ENCODE measurements around the gene FBLN1. TPM values are rescaled to one million over a fixed set of nuclear protein-coding genes. Genes with fewer than 3 reads are reported as not detected.

The FBLN1 gene
- polyA plus RNA-seq, 1 of the 3 experiments (the other 2 are of a cell fraction), result 147 TPM

DNA sequence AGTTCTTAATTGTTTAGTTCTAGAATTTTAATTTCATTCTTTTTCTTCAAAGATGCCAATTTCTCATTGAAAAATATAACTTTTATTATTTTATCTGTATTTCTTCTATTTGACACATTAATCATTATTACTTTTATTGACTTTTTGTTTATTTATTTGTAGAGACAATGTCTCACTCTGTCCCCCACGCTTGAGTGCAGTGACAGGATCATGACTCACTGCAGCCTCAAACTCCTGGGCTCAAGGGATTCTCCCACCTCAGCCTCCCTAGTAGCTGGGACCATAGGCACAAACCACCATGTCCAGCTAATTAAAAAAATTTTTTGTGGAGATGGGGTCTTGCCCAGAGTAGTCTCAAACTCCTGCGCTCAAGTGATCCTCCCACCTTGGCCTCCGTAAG is 30.3 kb upstream of the FBLN1 start:
- CTCF ChIA-PET, result interaction anchor here (1.4 kb wide), 1 partner anchor 10 kb away, joined by 3 read pairs; no protein-coding TSS in a partner anchor
- no peaks in the 10 kb centered on the region for H3K79me2 ChIP-seq (ENCODE audit: insufficient read depth)

DNA sequence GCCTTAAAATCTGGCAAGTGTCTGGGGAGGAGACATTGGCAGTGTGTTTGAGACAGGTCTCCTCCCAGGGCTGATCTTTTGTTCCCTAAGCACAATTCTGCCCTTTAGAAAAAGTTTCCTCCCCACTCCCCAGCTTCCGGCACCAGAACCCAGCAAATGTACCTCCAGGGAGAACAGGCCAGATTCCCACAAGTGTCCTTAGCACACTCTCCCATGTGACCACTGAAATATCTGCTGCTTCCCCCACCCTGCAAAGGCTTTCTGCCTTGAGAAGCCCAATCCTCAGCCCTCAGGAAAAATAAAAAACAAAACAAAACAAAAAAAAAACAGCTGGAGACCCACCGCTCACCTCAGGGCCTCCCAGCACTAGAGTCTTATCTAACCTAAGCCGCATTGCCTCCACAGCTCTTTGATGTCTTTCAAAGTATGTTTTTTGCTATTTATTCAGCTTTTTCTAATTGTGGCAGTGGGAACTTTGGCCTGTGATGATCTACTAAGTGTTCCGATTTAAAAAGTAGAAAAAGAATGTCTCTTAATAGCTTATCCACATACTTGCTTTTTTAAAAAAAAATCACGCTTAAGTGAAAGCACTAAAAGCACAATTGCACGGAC is 29.0 kb upstream of the FBLN1 start:
- ChIA-PET POLR2A (interaction anchor here (0.5 kb wide), 1 partner anchor 9 kb away, joined by 5 read pairs; no protein-coding TSS in a partner anchor), CTCF (interaction anchor here (1.4 to 1.6 kb wide), 2 partner anchors 12 to 80 kb away, joined by 3 to 4 read pairs; no protein-coding TSS in a partner anchor)
- no peak for TF ChIP-seq ELF1 (IDR thresholded peaks at IDR 0.05)
- TF ChIP-seq TEAD4 (IDR thresholded peaks at IDR 0.05; ENCODE audit: borderline replicate concordance, insufficient read depth), result no peak
- TF ChIP-seq EZH2phosphoT487 (IDR thresholded peaks at IDR 0.05; ENCODE audit: borderline replicate concordance, low read depth), result no peak
- TF ChIP-seq RXRA (IDR thresholded peaks at IDR 0.05; ENCODE audit: borderline replicate concordance, low read depth), result no peak
- TF ChIP-seq CHD2 (IDR thresholded peaks at IDR 0.05; ENCODE audit: low read length, partially characterized antibody), result no peak
- TF ChIP-seq YY1 (IDR thresholded peaks at IDR 0.05; ENCODE audit: low read depth), result no peak
- no peak for TF ChIP-seq FOSL2 (IDR thresholded peaks at IDR 0.05; ENCODE audit: borderline replicate concordance, low read depth)
- TF ChIP-seq, protein P1, sequence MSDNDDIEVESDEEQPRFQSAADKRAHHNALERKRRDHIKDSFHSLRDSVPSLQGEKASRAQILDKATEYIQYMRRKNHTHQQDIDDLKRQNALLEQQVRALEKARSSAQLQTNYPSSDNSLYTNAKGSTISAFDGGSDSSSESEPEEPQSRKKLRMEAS (IDR thresholded peaks at IDR 0.05; ENCODE audit: low read depth), result no peak
- TF ChIP-seq EP300 (IDR thresholded peaks at IDR 0.05; ENCODE audit: borderline replicate concordance in 1 of 2, low read depth in 1 of 2, low read length in 1 of 2), result no peak
- TF ChIP-seq GABPA (IDR thresholded peaks at IDR 0.05; ENCODE audit: low read depth), result no peak
- no peak for TF ChIP-seq MEF2A (IDR thresholded peaks at IDR 0.05; ENCODE audit: borderline replicate concordance, low read depth)
- no peak for TF ChIP-seq POLR2AphosphoS5 (IDR thresholded peaks at IDR 0.05; ENCODE audit: low read depth, low read length)
- no peak for TF ChIP-seq GATA2 (CRISPR knock-in tag; IDR thresholded peaks at IDR 0.05)
- H3K36me3 ChIP-seq (replicated peaks in 1 of 2; ENCODE audit: control insufficient read depth in 1 of 2, insufficient read depth in 2 of 2, low read length in 1 of 2), result no peaks in the 10 kb centered on the region
- no peaks in the 10 kb centered on the region for H3K9me3 ChIP-seq
- no peak overlapping the region for H3K4me2 ChIP-seq
- no peak overlapping the region for H2AFZ ChIP-seq (ENCODE audit: low read depth)
- no peak overlapping the region for H3K9ac ChIP-seq
- no peak for DNase-seq
- no peaks in the 10 kb centered on the region for H3K9me2 ChIP-seq
- H3K79me2 ChIP-seq (ENCODE audit: insufficient read depth), result no peaks in the 10 kb centered on the region
- H4K20me1 ChIP-seq (ENCODE audit: insufficient read depth), result no peaks in the 10 kb centered on the region
- H3K27me3 ChIP-seq (ENCODE audit: insufficient read depth), result no peaks in the 10 kb centered on the region
- peaks cover 8 to 10% of the 10 kb centered on the region in 2 experiments for H3K4me1 ChIP-seq (ENCODE audit: control insufficient read depth in 1 of 2, insufficient read depth in 2 of 2, low read depth in 1 of 2, low read length in 1 of 2)
- no peaks in the 10 kb centered on the region for H3F3A ChIP-seq (replicated peaks; ENCODE audit: insufficient read depth)
- 96% methylated on average over 6 of the region's 6 CpGs for WGBS (ENCODE audit: low lambda C conversion rate)
- H3K4me3 ChIP-seq (ENCODE audit: low read depth in 2 of 2, low read length in 1 of 2), result no peak overlapping the region
- no peak overlapping the region for H3K27ac ChIP-seq (ENCODE audit: low read depth in 2 of 2, low read length in 1 of 2)

More for the DNA sequence above, 30.3 kb upstream of the FBLN1 start:
- POLR2A ChIA-PET, result no interaction called here
- H4K20me1 ChIP-seq (ENCODE audit: insufficient read depth), result no peaks in the 10 kb centered on the region
- no peaks in the 10 kb centered on the region for H3K27me3 ChIP-seq (ENCODE audit: insufficient read depth)
- TF ChIP-seq RCOR1 (IDR thresholded peaks at IDR 0.05; ENCODE audit: low read length) (no peak), FOSL2 (IDR thresholded peaks at IDR 0.05; ENCODE audit: borderline replicate concordance, low read depth) (no peak), NRF1 (IDR thresholded peaks at IDR 0.05; ENCODE audit: low read depth, low read length) (no peak), FOXJ3 (CRISPR knock-in tag; IDR thresholded peaks at IDR 0.05) (no peak), POLR2AphosphoS5 (IDR thresholded peaks at IDR 0.05; ENCODE audit: low read depth, low read length) (no peak), CHD2 (IDR thresholded peaks at IDR 0.05; ENCODE audit: low read length, partially characterized antibody) (no peak), YY1 (IDR thresholded peaks at IDR 0.05; ENCODE audit: low read depth) (no peak), MEF2A (IDR thresholded peaks at IDR 0.05; ENCODE audit: borderline replicate concordance, low read depth) (no peak), EP300 (IDR thresholded peaks at IDR 0.05; ENCODE audit: borderline replicate concordance in 1 of 2, low read depth in 1 of 2, low read length in 1 of 2) (no peak), SMC3 (IDR thresholded peaks at IDR 0.05; ENCODE audit: low read depth, low read length) (no peak), TAF1 (IDR thresholded peaks at IDR 0.05; ENCODE audit: borderline replicate concordance, low read depth, low read length) (no peak)
- TF ChIP-seq, protein P1 (IDR thresholded peaks at IDR 0.05; ENCODE audit: low read depth), result no peak
- TF ChIP-seq, protein P2, sequence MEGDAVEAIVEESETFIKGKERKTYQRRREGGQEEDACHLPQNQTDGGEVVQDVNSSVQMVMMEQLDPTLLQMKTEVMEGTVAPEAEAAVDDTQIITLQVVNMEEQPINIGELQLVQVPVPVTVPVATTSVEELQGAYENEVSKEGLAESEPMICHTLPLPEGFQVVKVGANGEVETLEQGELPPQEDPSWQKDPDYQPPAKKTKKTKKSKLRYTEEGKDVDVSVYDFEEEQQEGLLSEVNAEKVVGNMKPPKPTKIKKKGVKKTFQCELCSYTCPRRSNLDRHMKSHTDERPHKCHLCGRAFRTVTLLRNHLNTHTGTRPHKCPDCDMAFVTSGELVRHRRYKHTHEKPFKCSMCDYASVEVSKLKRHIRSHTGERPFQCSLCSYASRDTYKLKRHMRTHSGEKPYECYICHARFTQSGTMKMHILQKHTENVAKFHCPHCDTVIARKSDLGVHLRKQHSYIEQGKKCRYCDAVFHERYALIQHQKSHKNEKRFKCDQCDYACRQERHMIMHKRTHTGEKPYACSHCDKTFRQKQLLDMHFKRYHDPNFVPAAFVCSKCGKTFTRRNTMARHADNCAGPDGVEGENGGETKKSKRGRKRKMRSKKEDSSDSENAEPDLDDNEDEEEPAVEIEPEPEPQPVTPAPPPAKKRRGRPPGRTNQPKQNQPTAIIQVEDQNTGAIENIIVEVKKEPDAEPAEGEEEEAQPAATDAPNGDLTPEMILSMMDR (IDR thresholded peaks at IDR 0.05), result no peak
- TF ChIP-seq, protein P3, sequence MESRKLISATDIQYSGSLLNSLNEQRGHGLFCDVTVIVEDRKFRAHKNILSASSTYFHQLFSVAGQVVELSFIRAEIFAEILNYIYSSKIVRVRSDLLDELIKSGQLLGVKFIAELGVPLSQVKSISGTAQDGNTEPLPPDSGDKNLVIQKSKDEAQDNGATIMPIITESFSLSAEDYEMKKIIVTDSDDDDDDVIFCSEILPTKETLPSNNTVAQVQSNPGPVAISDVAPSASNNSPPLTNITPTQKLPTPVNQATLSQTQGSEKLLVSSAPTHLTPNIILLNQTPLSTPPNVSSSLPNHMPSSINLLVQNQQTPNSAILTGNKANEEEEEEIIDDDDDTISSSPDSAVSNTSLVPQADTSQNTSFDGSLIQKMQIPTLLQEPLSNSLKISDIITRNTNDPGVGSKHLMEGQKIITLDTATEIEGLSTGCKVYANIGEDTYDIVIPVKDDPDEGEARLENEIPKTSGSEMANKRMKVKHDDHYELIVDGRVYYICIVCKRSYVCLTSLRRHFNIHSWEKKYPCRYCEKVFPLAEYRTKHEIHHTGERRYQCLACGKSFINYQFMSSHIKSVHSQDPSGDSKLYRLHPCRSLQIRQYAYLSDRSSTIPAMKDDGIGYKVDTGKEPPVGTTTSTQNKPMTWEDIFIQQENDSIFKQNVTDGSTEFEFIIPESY (IDR thresholded peaks at IDR 0.05; ENCODE audit: borderline replicate concordance, low read depth), result no peak
- H3K9ac ChIP-seq, result no peak overlapping the region
- no peak overlapping the region for H3K27ac ChIP-seq (ENCODE audit: low read depth in 2 of 2, low read length in 1 of 2)
- no peak overlapping the region for H3K4me2 ChIP-seq
- no peaks in the 10 kb centered on the region for H3K9me3 ChIP-seq
- WGBS (ENCODE audit: low lambda C conversion rate), result 78% methylated on average over 3 of the region's 3 CpGs
- no peaks in the 10 kb centered on the region for H3F3A ChIP-seq (replicated peaks; ENCODE audit: insufficient read depth)
- H3K4me3 ChIP-seq (ENCODE audit: low read depth in 2 of 2, low read length in 1 of 2), result no peak overlapping the region
- no peaks in the 10 kb centered on the region for H3K9me2 ChIP-seq
- H2AFZ ChIP-seq (ENCODE audit: low read depth), result no peak overlapping the region
- H3K4me1 ChIP-seq (ENCODE audit: control insufficient read depth in 1 of 2, insufficient read depth in 2 of 2, low read depth in 1 of 2, low read length in 1 of 2), result peaks cover 8 to 10% of the 10 kb centered on the region in 2 experiments
- DNase-seq, result no peak
- H3K36me3 ChIP-seq (replicated peaks in 1 of 2; ENCODE audit: control insufficient read depth in 1 of 2, insufficient read depth in 2 of 2, low read length in 1 of 2), result no peaks in the 10 kb centered on the region
